Stimulated activated CD4-positive, alpha-beta T cell treated with anti-CD3 and anti-CD28 coated beads, Interleukin-2, amount 100 ng/mL, for 24 hours (primary cell): Measurements from ENCODE around the gene SFSWAP.
"Not testable (repeated sequence)": the region's sequence is repeated elsewhere in the genome, so short reads cannot be mapped to it uniquely, and the experiment has no call there.

ENCODE experiments used
- DNase-seq, 2 donors: peaks; one replicate each; pipeline ENCODE4 v3.0.0-alpha.2; 2020

The SFSWAP gene

GRCh38 chr12:131710464-131711457 is at the start of gene SFSWAP:
Gene SFSWAP (plus strand): TSS chr12:131711090. CDS start chr12:131711230, 140 bp downstream.
- DNase-seq = peak; percentile 81

- DNase-seq = not testable (repeated sequence)
Measured at GRCh38 chr12:131661170-131661985, 49.5 kb upstream of the SFSWAP start.

- not testable (repeated sequence) for DNase-seq
Measured at GRCh38 chr12:131661986-131662288, 49.0 kb upstream of the SFSWAP start.

- DNase-seq = not testable (repeated sequence)
Measured at GRCh38 chr12:131662346-131662745, 48.5 kb upstream of the SFSWAP start.

- not testable (repeated sequence) for DNase-seq
Measured at GRCh38 chr12:131665666-131666065, 45.2 kb upstream of the SFSWAP start.

- not testable (repeated sequence) for DNase-seq
Measured at GRCh38 chr12:131666486-131666885, 44.4 kb upstream of the SFSWAP start.

- DNase-seq = not testable (repeated sequence)
Measured at GRCh38 chr12:131666978-131667601, 43.8 kb upstream of the SFSWAP start.

GRCh38 chr12:131671276-131671675 is 39.6 kb upstream of the SFSWAP start:
- no peak for DNase-seq

- DNase-seq = no peak
Measured at GRCh38 chr12:131671871-131672270, 39.0 kb upstream of the SFSWAP start.

- no peak for DNase-seq
Measured at GRCh38 chr12:131672311-131672940, 38.5 kb upstream of the SFSWAP start.

- DNase-seq = no peak
Measured at GRCh38 chr12:131672941-131673887, 37.7 kb upstream of the SFSWAP start.

GRCh38 chr12:131673888-131674257 is 37.0 kb upstream of the SFSWAP start:
- no peak for DNase-seq

- DNase-seq = no peak
Measured at GRCh38 chr12:131674373-131674772, 36.5 kb upstream of the SFSWAP start.

GRCh38 chr12:131675126-131676080 is 35.5 kb upstream of the SFSWAP start:
- no peak for DNase-seq

GRCh38 chr12:131676544-131676943 is 34.3 kb upstream of the SFSWAP start:
- DNase-seq = no peak

GRCh38 chr12:131677067-131677466 is 33.8 kb upstream of the SFSWAP start:
- DNase-seq = not testable (repeated sequence)

- no peak for DNase-seq
Measured at GRCh38 chr12:131677699-131678098, 33.2 kb upstream of the SFSWAP start.

GRCh38 chr12:131678389-131679181 is 32.3 kb upstream of the SFSWAP start:
- DNase-seq = not testable (repeated sequence)

- DNase-seq = not testable (repeated sequence)
Measured at GRCh38 chr12:131679186-131679585, 31.7 kb upstream of the SFSWAP start.
